Measurements from ENCODE around the gene SSH2.

The SSH2 gene

GRCh38 chr17:29723278-29724047 lies 206.6 kb downstream of the SSH2 start:
- no peak overlapping the region for H2AFZ ChIP-seq (ENCODE audit: low read depth)
- no peak overlapping the region for H3K4me3 ChIP-seq (IDR thresholded peaks at IDR 0.05; ENCODE audit: insufficient read depth, low read depth, low read length)
- no peaks in the 10 kb centered on the region for H3K36me3 ChIP-seq (ENCODE audit: insufficient read depth)
- H3K27ac ChIP-seq, result no peak overlapping the region
- H3K4me2 ChIP-seq, result no peak overlapping the region
- H3K79me2 ChIP-seq (ENCODE audit: insufficient read depth, low read depth), result no peaks in the 10 kb centered on the region
- no peaks in the 10 kb centered on the region for H3K4me1 ChIP-seq (ENCODE audit: low read depth, poor library complexity, severe bottlenecking)
- TF ChIP-seq CTCF (conservative IDR thresholded peaks at IDR 0.05; ENCODE audit: low read depth, low read length), result no peak
- H4K20me1 ChIP-seq (ENCODE audit: insufficient read depth), result no peaks in the 10 kb centered on the region
- no peak overlapping the region for H3K9ac ChIP-seq
- H3K27me3 ChIP-seq (ENCODE audit: insufficient read depth, low read depth), result no peaks in the 10 kb centered on the region

- H3K36me3 ChIP-seq (ENCODE audit: insufficient read depth), result no peaks in the 10 kb centered on the region
- no peak overlapping the region for H3K9ac ChIP-seq
- H4K20me1 ChIP-seq (ENCODE audit: insufficient read depth), result no peaks in the 10 kb centered on the region
- H3K27me3 ChIP-seq (ENCODE audit: insufficient read depth, low read depth), result no peaks in the 10 kb centered on the region
- no peak overlapping the region for H2AFZ ChIP-seq (ENCODE audit: low read depth)
- no peaks in the 10 kb centered on the region for H3K79me2 ChIP-seq (ENCODE audit: insufficient read depth, low read depth)
- no peak for TF ChIP-seq CTCF (conservative IDR thresholded peaks at IDR 0.05; ENCODE audit: low read depth, low read length)
- no peaks in the 10 kb centered on the region for H3K4me1 ChIP-seq (ENCODE audit: low read depth, poor library complexity, severe bottlenecking)
- no peak overlapping the region for H3K4me2 ChIP-seq
- H3K27ac ChIP-seq, result no peak overlapping the region
- H3K4me3 ChIP-seq (IDR thresholded peaks at IDR 0.05; ENCODE audit: insufficient read depth, low read depth, low read length), result no peak overlapping the region
Observed at GRCh38 chr17:29722411-29723198, 207.4 kb downstream of the SSH2 start.

GRCh38 chr17:29720551-29720950 lies 209.5 kb downstream of the SSH2 start:
- no peak overlapping the region for H3K4me3 ChIP-seq (IDR thresholded peaks at IDR 0.05; ENCODE audit: insufficient read depth, low read depth, low read length)
- no peak overlapping the region for H3K4me2 ChIP-seq

GRCh38 chr17:29719469-29719868 lies 210.6 kb downstream of the SSH2 start:
- TF ChIP-seq CTCF (conservative IDR thresholded peaks at IDR 0.05; ENCODE audit: low read depth, low read length), result no peak
- Histone ChIP-seq H3K79me2 (ENCODE audit: insufficient read depth, low read depth) (no peaks in the 10 kb centered on the region), H3K4me2 (no peak overlapping the region), H3K27me3 (ENCODE audit: insufficient read depth, low read depth) (no peaks in the 10 kb centered on the region), H4K20me1 (ENCODE audit: insufficient read depth) (no peaks in the 10 kb centered on the region), H3K4me3 (IDR thresholded peaks at IDR 0.05; ENCODE audit: insufficient read depth, low read depth, low read length) (no peak overlapping the region), H2AFZ (ENCODE audit: low read depth) (no peak overlapping the region), H3K9ac (no peak overlapping the region), H3K27ac (no peak overlapping the region), H3K4me1 (ENCODE audit: low read depth, poor library complexity, severe bottlenecking) (no peaks in the 10 kb centered on the region), H3K36me3 (ENCODE audit: insufficient read depth) (no peaks in the 10 kb centered on the region)

More at GRCh38 chr17:29720551-29720950, 209.5 kb downstream of the SSH2 start:
- H3K27me3 ChIP-seq (ENCODE audit: insufficient read depth, low read depth), result no peaks in the 10 kb centered on the region
- no peaks in the 10 kb centered on the region for H3K4me1 ChIP-seq (ENCODE audit: low read depth, poor library complexity, severe bottlenecking)
- no peaks in the 10 kb centered on the region for H3K36me3 ChIP-seq (ENCODE audit: insufficient read depth)
- no peak overlapping the region for H3K27ac ChIP-seq
- no peak overlapping the region for H3K9ac ChIP-seq
- H3K79me2 ChIP-seq (ENCODE audit: insufficient read depth, low read depth), result no peaks in the 10 kb centered on the region
- no peak overlapping the region for H2AFZ ChIP-seq (ENCODE audit: low read depth)
- H4K20me1 ChIP-seq (ENCODE audit: insufficient read depth), result no peaks in the 10 kb centered on the region
- no peak for TF ChIP-seq CTCF (conservative IDR thresholded peaks at IDR 0.05; ENCODE audit: low read depth, low read length)

Measured in KMS-11 (cell line).